ENCODE data around the gene ARL2.

Gene ARL2

DNA sequence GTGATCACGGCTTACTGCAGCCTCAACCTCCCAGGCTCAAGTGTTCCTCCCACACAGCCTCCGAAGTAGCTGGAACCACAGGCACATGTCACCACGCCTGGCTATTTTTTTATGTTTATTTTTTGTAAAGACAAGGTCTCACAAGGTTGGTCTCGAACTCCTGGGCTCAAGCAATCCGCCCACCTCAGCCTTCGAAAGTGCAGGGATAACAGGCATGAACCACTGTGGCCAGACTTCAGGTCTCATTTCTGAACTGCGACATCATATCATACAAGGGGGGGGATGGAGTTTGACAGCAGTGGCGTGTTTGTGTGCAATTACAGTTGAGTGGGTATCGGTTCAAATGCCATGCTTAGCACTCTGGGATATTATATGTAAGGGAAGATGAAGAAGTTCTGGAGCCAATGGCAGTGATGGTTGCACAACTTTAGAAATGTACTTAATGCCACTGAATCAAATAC lies 37.5 kb downstream of the ARL2 start:
- no peak for DNase-seq

DNA sequence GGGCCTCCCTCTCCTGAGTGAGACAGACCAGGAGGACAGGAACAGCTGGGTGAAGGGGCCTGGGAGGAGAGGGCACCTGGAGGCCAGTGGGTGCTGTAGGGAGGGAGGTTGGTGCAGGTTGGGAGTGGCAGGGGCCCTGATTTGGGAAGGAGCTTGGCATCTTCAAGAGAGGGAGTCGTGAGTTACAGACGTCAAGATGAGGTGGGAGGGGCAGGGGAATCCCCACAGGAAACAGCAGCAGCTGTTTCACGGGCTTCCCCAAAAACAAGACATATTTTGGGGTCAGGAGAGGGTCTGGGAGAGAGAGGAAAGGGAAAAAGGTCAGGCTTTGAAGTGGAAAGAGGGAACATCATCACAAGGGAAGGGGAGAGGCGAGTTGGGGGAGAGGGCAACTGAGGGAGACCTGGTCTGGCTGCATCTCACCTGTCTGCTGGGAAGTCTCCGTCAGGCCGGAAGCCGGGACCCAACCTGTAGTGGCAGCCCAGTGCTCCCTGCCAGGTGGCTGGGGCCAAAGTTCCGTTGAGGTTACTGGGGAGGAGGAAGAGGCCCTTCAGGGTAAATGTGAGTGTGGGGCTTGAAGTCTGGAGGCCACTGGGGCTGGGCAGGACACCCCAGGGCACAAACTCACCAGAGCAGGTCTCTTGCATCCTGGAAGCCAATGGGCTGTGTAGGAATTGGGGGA lies 40.0 kb downstream of the ARL2 start:
- DNase-seq = no peak

DNA sequence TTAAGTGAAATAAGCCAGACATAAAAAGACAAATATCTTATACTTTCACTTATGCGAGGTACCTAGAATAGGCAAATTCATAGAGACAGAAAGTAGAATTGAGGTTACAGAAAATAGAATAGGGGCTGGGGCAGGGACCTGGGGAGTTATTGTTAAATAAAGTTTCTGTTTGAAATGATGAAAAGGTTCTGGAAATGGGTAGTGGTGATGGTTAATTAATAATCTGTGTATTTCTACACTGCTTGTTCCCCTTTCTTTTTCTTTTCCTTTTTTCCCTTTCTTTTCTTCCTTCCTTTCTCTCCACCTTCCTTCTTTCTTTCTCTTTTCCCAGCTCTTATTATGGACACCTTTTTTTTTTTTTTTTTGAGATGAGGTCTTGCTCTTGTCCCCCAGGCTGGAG lies 41.6 kb downstream of the ARL2 start:
- no peak for DNase-seq

DNA sequence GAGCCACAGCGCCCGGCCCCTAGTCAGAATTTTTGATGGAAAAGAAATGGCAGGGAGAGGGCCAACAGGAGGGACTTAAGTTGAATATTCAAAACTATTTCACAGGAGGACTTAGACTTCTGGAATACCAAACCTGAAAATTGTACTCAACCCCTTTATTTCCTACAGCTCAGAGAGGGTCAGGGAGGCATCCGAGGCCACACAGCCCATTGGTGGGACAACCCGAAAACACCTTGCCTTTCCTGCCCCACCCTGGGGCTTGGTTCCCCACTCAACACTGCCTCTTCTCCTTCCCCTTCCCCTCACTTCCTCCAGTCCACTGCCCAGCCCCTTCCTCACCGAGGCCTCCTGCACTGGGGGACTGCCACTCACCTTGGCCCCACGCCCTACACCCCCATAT lies 43.0 kb downstream of the ARL2 start:
- no peak for DNase-seq

DNA sequence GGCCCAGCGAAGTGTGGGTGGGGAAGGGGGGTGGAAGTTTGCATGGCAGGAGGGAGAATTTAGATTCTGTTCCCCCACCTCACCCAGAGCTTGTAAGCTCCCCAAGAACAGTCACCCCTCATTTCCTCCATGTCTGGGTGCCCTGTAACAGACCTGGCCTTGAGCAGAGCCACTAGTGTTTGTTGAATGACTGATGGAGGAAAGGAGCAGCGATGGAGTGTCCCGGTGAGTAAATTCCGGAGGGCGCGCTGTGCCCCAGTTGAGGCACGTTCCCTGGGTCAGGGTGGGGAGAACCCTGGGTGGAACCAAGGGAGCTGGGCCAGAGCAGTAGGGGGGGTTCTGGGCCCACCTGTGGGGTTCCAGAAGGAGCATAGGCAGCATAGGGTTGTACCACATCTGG lies 43.6 kb downstream of the ARL2 start:
- no peak for DNase-seq

DNA sequence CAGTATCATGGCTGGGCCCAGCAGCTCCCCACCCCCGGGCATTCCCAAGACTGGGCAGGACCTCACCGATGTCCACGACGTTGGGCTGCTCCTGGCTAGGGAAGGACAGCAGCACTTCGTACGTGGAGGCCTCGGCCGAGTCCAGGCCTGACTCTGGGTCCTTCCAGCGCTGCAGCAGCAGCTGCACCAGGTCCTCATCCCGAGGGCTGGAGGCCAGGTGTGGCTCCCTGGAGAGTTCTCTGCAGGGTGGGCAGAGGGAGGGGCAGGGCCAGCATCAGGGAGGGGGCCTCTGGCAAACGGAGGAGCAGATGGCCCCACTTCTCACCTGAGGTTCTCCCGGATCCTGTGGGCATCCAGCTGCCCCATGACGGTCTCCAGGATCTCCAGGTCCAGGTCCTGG lies 44.1 kb downstream of the ARL2 start:
- no peak for DNase-seq

DNA sequence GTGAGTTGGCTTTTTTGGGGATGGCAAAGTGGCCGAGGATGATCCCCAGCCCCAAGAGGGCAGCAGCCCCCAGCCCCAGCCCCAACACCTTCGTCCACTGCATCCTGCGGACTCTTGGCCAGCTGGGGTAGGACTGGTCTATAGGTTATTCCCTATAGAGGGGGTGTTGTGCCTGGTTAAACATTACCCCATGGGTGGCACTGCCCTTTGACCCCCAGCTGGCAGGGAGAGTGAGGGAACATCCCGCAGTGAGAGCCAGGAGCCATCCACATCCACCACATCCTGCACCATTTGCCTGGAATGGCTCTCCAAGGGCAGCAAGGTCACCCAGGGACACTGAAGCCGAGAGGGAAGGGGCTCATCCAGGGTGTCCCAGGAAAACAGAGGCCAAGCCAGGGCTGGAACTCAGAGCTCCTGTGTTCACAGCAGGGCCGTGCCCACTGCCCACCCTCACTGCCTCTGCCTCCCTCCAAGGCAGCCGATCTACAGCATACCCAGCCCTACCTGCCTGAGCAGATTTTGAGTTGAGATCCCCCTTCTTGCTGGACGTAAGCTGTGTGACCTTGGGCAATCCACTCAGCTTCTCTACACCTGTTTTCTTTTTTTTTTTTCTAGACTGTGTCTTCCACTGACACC lies 44.6 kb downstream of the ARL2 start, which contains the start of gene NAALADL1:
NAALADL1 (minus strand) TSS at position 135 of the 636 bp plus-strand sequence; CDS start at position 103, 32 bp downstream.
- DNase-seq = no peak

DNA sequence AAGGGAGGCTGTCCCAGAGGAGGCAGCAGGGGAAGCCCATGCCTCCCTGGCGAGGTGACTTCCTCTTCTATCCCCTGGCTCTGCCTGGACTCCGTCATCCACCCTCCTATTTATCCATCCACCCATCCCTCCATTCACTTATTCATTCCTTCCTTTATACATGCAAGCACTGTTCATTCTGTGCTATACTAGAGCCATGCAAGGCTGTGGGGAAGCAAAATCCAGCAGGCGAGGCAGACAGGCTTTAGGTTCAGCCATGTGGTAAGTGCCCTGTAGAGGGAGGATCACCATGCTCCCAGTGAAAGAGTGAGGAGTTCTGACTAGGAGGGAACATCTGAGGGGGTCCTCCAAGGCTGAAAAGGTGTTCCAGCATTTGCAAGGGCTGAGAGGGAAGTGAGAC lies 45.6 kb downstream of the ARL2 start:
- DNase-seq = no peak

DNA sequence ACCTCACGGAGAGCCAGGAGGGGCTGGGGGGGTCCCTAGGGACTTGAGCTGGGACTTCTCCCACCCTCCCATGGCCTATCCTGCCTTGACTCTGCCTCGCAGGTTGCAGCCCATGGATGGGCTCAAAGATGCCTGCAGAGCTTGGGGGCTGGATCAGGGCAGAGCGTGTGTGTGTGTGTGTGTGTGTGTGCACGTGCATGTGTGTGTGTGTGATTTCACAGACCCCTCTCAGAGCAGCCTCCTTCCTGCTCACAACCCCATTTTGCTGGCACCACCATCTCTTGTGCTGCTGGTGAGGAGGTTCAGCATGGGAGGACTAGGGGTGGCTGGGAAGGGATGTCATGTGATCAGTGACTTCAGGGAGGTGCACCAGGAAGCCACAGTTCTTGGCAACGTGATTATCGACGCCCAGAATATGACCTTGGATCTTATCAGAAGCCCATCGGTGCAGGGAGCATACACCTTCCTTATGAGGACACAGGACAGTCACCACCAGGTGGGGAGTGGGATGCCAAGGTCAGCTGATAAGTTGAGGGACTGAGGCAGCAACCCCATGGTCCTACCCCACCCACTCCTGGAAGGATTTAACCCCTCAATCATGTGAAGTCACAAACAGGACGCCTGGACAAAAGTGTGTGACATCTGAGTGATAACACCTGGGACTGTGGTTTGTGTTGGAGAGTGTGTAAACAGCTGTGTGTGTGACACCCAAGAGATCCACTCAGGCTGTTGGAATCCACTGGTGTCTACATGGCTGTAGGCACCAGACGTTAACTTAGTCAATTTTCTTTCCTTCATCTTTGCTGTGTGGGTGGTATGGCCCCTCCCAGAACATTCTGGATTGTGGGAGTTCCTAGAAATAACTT lies 46.2 kb downstream of the ARL2 start:
- DNase-seq = no peak

DNA sequence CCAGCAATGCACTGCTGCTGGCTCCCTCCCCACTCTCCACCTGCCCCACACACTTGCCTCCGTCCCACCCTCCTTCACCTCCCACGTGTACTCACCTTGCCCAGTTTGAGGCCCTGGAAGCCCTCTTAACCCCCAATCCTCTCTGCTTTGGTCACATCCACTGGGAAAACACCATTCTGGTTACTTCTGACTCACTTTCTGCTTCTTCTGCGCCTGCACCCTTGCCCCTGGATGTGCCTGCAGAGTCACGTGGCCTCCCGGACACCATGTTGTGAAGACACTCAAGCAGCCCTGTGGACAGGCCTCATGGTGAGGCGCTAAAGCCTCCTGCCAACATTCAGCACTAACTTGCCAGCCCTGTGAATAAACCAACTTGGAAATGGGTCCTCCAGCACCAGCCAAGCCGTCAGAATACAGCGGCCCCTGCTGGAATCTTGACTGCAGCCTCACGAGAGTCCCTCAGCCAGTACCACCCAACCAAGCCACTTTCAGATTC lies 47.0 kb downstream of the ARL2 start:
- DNase-seq = no peak

DNA sequence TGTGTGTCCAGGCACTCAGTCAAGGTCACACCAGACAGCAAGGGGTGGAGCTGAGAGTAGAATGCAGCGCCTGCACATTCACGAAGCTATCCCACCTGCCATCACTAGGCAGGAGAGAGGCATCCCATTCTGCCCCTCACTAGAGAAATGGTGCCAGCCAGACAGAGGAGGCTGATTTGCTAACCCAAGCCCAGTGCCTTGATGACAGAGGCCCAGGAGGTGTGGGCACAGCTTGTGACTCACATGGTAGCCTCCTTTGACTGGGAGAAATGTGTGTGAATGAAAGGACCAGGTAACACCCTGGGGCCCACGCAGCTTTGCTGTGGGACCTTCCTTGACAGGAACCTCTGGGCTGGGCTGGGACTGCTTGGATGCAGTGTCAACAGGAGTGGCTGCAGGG lies 49.6 kb downstream of the ARL2 start:
- DNase-seq = no peak

DNA sequence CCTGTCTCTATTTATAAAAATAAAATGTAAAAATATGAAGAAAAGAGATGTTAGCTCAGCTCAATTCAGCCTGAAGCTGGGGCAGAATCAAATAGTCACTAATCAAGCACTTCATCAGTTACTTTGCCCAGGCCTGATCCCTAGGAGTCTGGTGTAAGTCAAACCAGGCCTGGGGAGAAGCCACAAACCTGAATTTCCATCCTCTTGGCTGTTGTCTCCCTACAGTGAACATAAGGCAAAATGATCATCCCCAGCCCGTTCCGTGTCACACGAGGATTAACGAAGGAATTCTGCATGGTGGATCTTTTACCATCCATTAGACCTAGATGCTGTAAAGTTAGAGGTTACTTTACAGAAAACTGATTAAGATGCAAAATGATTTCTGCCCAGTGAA lies 50.9 kb downstream of the ARL2 start:
- no peak for DNase-seq

DNA sequence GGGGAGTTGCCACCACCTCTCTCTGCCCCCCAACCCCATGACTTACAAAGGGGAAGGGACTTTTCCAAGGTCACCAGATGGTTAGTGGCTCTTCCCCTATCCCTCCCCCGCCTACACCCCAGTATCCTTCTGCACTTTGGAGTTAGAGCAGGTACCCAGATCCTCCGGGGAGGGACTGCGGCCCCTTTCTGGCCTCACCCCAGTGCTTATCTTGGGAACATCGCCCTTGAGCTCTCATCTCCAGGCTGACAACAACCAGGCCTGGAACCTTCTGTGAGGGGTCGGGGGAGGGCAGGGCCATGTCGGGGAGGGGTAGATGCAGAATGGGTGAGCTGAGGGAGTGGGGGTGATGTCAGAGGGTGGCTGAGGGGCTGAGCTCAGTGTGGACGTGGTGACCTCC lies 51.9 kb downstream of the ARL2 start:
- no peak for DNase-seq

DNA sequence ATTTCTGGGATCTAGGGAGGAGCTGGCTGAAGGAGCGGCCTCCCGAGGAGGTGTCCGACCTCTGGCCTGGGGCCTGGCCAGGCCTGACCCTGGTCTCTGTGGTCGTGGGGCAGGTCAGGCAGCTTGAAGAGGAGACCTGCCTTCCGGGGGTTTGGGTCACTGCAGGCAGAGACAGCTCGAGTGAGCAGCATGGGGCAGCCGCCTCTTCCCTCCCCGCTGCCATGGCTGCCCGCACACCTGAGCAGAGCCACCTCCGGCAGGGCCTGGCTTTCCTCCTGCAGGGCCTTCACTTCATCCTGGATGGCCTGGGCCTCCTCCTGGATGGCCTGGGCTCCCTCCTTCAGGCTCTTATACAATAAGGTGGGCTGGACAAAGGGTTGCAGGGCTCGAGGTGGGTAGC lies 52.4 kb downstream of the ARL2 start:
- DNase-seq = no peak

DNA sequence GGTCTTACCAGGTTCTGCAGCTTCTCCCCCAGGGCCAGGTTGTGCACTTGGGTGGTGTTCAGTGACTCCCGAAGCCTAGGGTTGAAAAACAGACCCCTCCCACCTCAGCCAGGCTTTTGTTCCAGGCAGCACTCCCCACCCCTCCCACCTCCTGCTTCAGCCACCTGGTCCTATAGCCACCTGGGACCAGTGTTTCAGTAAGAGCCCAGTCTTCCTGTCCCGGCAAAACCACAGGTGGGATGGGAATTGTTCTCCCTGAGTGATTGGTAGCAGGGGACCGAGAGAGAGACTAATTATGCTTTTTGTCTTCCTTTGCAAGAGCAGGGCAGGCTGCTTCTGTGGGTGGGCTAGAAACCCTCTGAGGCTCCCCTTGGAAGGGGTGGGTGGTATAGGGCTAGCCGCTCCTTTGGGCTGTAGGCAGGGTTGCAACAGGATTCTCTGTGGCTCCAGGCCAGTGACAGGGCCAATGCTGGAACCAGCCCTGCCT lies 52.9 kb downstream of the ARL2 start:
- DNase-seq = no peak

DNA sequence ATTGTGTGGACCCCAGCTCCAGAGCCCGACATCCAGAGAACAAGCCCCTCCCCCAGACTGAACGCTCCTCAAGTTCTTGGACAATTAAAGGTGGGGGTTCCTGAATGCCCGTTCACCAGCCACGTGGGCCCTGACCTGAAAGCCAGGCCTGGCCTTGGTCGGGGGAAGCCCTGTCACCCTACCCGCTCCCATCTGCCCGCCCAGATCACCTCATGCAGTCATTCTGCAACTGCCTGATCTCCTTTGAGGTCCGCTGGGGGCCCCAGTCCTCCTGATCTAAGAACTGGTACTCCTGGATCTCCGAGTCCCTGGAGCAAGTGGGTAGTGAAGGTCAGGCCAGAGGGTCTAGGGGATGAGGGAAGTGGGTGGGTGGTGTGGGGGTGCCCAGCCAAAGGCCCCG lies 53.5 kb downstream of the ARL2 start:
- no peak for DNase-seq

DNA sequence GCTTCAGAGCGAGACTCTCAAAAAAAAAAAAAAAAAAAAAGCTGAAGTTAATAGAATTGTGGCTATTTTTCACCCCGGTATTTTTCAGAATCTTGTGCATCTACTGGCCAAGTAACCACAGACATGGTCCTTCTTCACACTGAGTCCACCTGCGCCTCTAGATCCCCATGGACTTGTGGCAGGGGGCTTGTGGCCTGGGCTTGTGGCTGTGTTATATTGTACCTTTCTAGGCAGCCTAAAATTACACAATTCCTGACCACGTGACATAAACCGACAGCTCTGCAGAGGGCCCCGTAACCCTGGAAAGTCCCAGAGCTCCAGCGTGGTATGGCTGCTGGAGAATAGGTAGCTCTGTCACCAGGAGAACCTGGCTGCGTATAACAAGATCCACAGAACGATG lies 55.3 kb downstream of the ARL2 start:
- no peak for DNase-seq

Measured in NCI-H446 (cell line).